Measurements from ENCODE around the gene CNTNAP2. TPM values are rescaled to one million over a fixed set of nuclear protein-coding genes. Genes with fewer than 3 reads are reported as not detected.

The CNTNAP2 gene
- total RNA-seq, 2 experiments from 2014 or later = not detected

DNA sequence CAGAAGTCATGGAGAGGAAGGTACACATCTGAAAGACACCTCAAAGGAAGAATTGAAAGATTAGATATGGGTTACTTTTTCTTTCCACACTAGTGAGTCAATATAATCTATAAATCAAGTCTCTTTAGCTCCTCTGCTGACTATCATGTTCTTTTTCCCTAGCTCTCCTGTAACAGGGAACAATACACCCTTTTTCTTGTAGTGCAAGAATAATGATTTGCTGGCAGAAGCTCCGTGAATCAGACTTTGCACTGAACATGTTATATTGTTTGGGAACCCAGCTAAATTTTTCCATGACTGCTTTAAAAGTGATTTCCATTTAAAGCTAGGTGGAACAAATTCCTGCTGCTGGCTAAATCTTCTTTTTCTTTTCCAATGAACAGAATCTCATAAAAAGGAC, 1717.4 kb downstream of the CNTNAP2 start:
- DNase-seq = no peak
- Mint-ChIP-seq H3K9me3 (peaks cover 2% of the 10 kb centered on the region), H3K36me3 (ENCODE audit: low read depth) (no peaks in the 10 kb centered on the region), H3K4me1 (ENCODE audit: low read depth) (no peaks in the 10 kb centered on the region), H3K27ac (no peak overlapping the region), H3K4me3 (no peak overlapping the region), H3K27me3 (no peaks in the 10 kb centered on the region)
- Histone ChIP-seq H3K36me3 (ENCODE audit: insufficient read depth, low read length) (no peaks in the 10 kb centered on the region), H3K27ac (ENCODE audit: low read depth in 1 of 2, low read length in 2 of 2) (no peak overlapping the region), H3K4me1 (ENCODE audit: insufficient read depth, low read length) (no peaks in the 10 kb centered on the region), H3K27me3 (ENCODE audit: control insufficient read depth in 1 of 2, insufficient read depth in 2 of 2, low read length in 2 of 2) (no peaks in the 10 kb centered on the region), H3K9me3 (ENCODE audit: control insufficient read depth in 1 of 2, insufficient read depth in 1 of 2, low read length in 2 of 2) (peaks cover 6 to 8% of the 10 kb centered on the region in 2 experiments), H3K4me3 (ENCODE audit: low read length) (no peak overlapping the region)
- intact Hi-C loops (cut with DNase I, micrococcal nuclease) = no loop called here
- TF ChIP-seq, protein P1, sequence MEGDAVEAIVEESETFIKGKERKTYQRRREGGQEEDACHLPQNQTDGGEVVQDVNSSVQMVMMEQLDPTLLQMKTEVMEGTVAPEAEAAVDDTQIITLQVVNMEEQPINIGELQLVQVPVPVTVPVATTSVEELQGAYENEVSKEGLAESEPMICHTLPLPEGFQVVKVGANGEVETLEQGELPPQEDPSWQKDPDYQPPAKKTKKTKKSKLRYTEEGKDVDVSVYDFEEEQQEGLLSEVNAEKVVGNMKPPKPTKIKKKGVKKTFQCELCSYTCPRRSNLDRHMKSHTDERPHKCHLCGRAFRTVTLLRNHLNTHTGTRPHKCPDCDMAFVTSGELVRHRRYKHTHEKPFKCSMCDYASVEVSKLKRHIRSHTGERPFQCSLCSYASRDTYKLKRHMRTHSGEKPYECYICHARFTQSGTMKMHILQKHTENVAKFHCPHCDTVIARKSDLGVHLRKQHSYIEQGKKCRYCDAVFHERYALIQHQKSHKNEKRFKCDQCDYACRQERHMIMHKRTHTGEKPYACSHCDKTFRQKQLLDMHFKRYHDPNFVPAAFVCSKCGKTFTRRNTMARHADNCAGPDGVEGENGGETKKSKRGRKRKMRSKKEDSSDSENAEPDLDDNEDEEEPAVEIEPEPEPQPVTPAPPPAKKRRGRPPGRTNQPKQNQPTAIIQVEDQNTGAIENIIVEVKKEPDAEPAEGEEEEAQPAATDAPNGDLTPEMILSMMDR (IDR thresholded peaks at IDR 0.05) = no peak
- POLR2A ChIA-PET = interaction anchor here (0.7 kb wide), 1 partner anchor 205 kb away, joined by 3 read pairs; no protein-coding TSS in a partner anchor
- CTCF ChIA-PET = no interaction called here
- no peak for ATAC-seq (ENCODE audit: poor library complexity)

DNA sequence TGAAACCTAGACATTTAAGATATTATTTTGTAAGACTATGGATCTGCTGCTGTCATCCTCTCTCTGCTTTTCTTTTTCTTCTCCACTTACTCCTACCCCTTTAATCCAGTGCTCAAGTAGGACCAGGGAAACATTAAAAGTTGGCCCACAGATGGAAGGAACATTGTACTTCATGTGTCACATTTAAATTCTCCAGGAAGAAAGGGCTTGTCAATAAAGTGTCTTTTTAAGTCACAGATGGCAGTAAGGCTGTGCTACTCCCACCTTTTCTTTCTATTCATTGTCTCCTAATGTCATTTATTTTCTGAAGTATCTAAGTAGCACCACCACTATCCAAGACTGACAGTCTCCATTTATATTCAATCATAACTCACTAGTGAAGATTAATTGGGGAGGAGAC, 1736.2 kb downstream of the CNTNAP2 start:
- Mint-ChIP-seq H3K27me3 (no peaks in the 10 kb centered on the region), H3K27ac (no peak overlapping the region), H3K4me3 (no peak overlapping the region), H3K9me3 (peaks cover 2% of the 10 kb centered on the region), H3K4me1 (ENCODE audit: low read depth) (no peaks in the 10 kb centered on the region), H3K36me3 (ENCODE audit: low read depth) (no peaks in the 10 kb centered on the region)
- intact Hi-C loops (cut with DNase I, micrococcal nuclease) = no loop called here
- TF ChIP-seq, protein P1 (IDR thresholded peaks at IDR 0.05) = no peak
- Histone ChIP-seq H3K27ac (ENCODE audit: low read depth in 1 of 2, low read length in 2 of 2) (no peak overlapping the region), H3K4me1 (ENCODE audit: insufficient read depth, low read length) (no peaks in the 10 kb centered on the region), H3K36me3 (ENCODE audit: insufficient read depth, low read length) (no peaks in the 10 kb centered on the region), H3K4me3 (ENCODE audit: low read length) (no peak overlapping the region), H3K27me3 (ENCODE audit: control insufficient read depth in 1 of 2, insufficient read depth in 2 of 2, low read length in 2 of 2) (no peaks in the 10 kb centered on the region), H3K9me3 (ENCODE audit: control insufficient read depth in 1 of 2, insufficient read depth in 1 of 2, low read length in 2 of 2) (peaks cover 0 to 3% of the 10 kb centered on the region in 2 experiments)
- ChIA-PET CTCF (no interaction called here), POLR2A (no interaction called here)
- DNase-seq = no peak
- no peak for ATAC-seq (ENCODE audit: poor library complexity)

DNA sequence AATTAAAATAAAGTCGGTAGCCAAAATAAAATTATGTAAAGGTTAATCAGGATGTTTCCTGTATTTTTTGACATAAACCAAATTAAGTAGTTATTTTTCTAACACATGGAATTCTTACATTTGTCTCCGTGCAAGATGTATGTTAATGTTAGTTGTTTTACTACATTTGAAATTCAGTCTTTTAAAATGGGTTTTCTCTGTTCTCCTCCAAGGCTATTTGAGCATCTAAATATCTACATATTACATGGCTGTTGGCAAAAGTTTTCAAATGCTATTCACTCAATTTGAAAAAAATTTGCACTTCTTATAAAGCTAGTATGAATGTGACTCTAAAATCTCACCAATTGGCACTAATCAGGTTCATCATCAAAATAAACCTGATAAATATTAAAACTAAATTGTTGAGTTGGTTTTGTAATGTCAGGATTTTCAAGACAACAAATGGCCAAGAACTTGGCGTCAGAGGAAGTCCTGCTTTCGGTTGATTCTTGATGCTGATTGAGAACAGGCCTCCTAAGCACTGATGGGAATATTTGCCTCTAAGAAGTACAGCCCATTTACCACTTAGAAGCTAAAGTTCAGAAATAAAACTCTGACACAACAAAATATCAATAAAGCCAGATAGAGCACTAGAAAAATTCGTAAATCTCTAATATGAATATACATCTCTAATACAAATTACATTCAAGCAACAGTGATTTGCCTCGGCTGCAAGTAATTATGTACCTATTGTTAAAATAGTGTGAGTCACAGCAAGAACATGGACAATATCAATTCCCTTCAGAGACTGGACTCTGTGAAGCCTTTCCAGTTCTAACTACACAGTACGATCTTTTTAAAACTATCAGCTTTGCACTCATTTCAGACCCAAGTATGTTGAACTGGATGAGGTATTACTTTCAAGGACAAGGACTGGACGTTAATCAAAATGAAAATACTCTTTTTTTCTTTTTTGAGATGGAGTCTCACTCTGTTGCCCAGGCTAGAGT, 1740.8 kb downstream of the CNTNAP2 start:
- Histone ChIP-seq H3K4me1 (ENCODE audit: insufficient read depth, low read length) (no peaks in the 10 kb centered on the region), H3K27me3 (ENCODE audit: control insufficient read depth in 1 of 2, insufficient read depth in 2 of 2, low read length in 2 of 2) (no peaks in the 10 kb centered on the region), H3K9me3 (ENCODE audit: control insufficient read depth in 1 of 2, insufficient read depth in 1 of 2, low read length in 2 of 2) (peaks cover 0 to 4% of the 10 kb centered on the region in 2 experiments), H3K27ac (ENCODE audit: low read depth in 1 of 2, low read length in 2 of 2) (no peak overlapping the region), H3K36me3 (ENCODE audit: insufficient read depth, low read length) (no peaks in the 10 kb centered on the region), H3K4me3 (ENCODE audit: low read length) (no peak overlapping the region)
- Mint-ChIP-seq H3K36me3 (ENCODE audit: low read depth) (no peaks in the 10 kb centered on the region), H3K4me3 (no peak overlapping the region), H3K27me3 (no peaks in the 10 kb centered on the region), H3K4me1 (ENCODE audit: low read depth) (no peaks in the 10 kb centered on the region), H3K27ac (no peak overlapping the region), H3K9me3 (peaks cover 4% of the 10 kb centered on the region)
- TF ChIP-seq, protein P1 (IDR thresholded peaks at IDR 0.05) = no peak
- ATAC-seq (ENCODE audit: poor library complexity) = no peak
- CTCF ChIA-PET = no interaction called here
- no peak for DNase-seq
- POLR2A ChIA-PET = no interaction called here
- intact Hi-C loops (cut with DNase I, micrococcal nuclease) = no loop called here

Data from CD4-positive, alpha-beta T cell (primary cell).